Activated CD8-positive, alpha-beta memory T cell treated with anti-CD3 and anti-CD28 coated beads, Interleukin-2, amount 10 ng/mL, durations not matched to agents 7 days and 5 days (primary cell): ENCODE measurements around the gene CNP. TPM values are rescaled to one million over a fixed set of nuclear protein-coding genes. Genes with fewer than 3 reads are reported as not detected.

Experiments used
- ATAC-seq: fragments of 150-1000 bp; cut with Tn5 transposase; one replicate; pipeline ENCODE4 v1.10.0; 2021; ENCODE audit warnings: moderate library complexity
- CTCF ChIA-PET: fragments of 350-600 bp; sonication (Branson Sonifier 250); formaldehyde crosslinking; loops from one replicate; lab custom pipeline; 2021; ENCODE audit warnings: antibody characterized with exemption; lab: Charles Lee
- DNase-seq: peaks from one replicate; pipeline ENCODE4 v3.0.0-alpha.2; 2020
- H3K27ac Mint-ChIP-seq: one replicate; pipeline ENCODE4 v1.8.0; 2021; ENCODE audit warnings: mild to moderate bottlenecking, mixed read lengths
- H3K27me3 Mint-ChIP-seq: one replicate; pipeline ENCODE4 v1.8.0; 2021; ENCODE audit warnings: mixed read lengths
- H3K36me3 Mint-ChIP-seq: one replicate; pipeline ENCODE4 v1.8.0; 2021; ENCODE audit warnings: mild to moderate bottlenecking, mixed read lengths
- H3K4me1 Mint-ChIP-seq: one replicate; pipeline ENCODE4 v1.8.0; 2021; ENCODE audit warnings: mixed read lengths
- H3K4me3 Mint-ChIP-seq: one replicate; pipeline ENCODE4 v1.8.0; 2021; ENCODE audit warnings: mild to moderate bottlenecking, moderate library complexity, mixed read lengths
- H3K9me3 Mint-ChIP-seq: one replicate; pipeline ENCODE4 v1.8.0; 2022; ENCODE audit warnings: low read depth, mixed read lengths
- total RNA-seq, 2 experiments: library from RNA; stranded (reverse); gene quantifications; one replicate each; pipeline ENCODE4 v1.2.3, GENCODE V29; 2021

The CNP gene
- total RNA-seq, 2 experiments from 2014 or later: 98.1 to 112 TPM

- no peak overlapping the region for H3K27ac Mint-ChIP-seq
- ATAC-seq (no peak), DNase-seq (no peak)
- H3K9me3 Mint-ChIP-seq: no peaks in the 10 kb centered on the region
- H3K4me3 Mint-ChIP-seq: no peak overlapping the region
- H3K4me1 Mint-ChIP-seq: no peaks in the 10 kb centered on the region
- no peaks in the 10 kb centered on the region for H3K36me3 Mint-ChIP-seq
- H3K27me3 Mint-ChIP-seq: no peaks in the 10 kb centered on the region
- CTCF ChIA-PET: interaction anchor here (1.1 kb wide), 1 partner anchor 293 kb away, joined by 3 read pairs; no protein-coding TSS in a partner anchor
Observed at GRCh38 chr17:41956522-41956921, 10.1 kb upstream of the CNP start.

GRCh38 chr17:41957031-41957868, 9.3 kb upstream of the CNP start:
- Mint-ChIP-seq H3K27ac (no peak overlapping the region), H3K4me3 (no peak overlapping the region), H3K9me3 (no peaks in the 10 kb centered on the region), H3K27me3 (no peaks in the 10 kb centered on the region), H3K36me3 (no peaks in the 10 kb centered on the region), H3K4me1 (no peaks in the 10 kb centered on the region)
- DNase-seq: no peak
- CTCF ChIA-PET: interaction anchor here (1.2 kb wide), 1 partner anchor 68 kb away, joined by 3 read pairs; no protein-coding TSS in a partner anchor
- ATAC-seq: no peak

GRCh38 chr17:41957869-41958439, 8.6 kb upstream of the CNP start:
- DNase-seq (no peak), ATAC-seq (no peak)
- Mint-ChIP-seq H3K4me3 (no peak overlapping the region), H3K36me3 (no peaks in the 10 kb centered on the region), H3K27me3 (no peaks in the 10 kb centered on the region), H3K27ac (no peak overlapping the region), H3K4me1 (no peaks in the 10 kb centered on the region), H3K9me3 (no peaks in the 10 kb centered on the region)
- CTCF ChIA-PET: interaction anchor here (1.1 to 1.2 kb wide), 2 partner anchors 28 to 68 kb away, joined by 3 read pairs; partner anchors contain the start of gene ODAD4

- ATAC-seq (no peak), DNase-seq (no peak)
- Mint-ChIP-seq H3K27me3 (no peaks in the 10 kb centered on the region), H3K4me3 (no peak overlapping the region), H3K27ac (no peak overlapping the region), H3K9me3 (no peaks in the 10 kb centered on the region), H3K4me1 (no peaks in the 10 kb centered on the region), H3K36me3 (no peaks in the 10 kb centered on the region)
- CTCF ChIA-PET: interaction anchor here (0.8 to 1.4 kb wide), 8 partner anchors 9 to 133 kb away, joined by 3 to 9 read pairs (median 4); partner anchors contain the start of genes DNAJC7 and ODAD4
Observed at GRCh38 chr17:41959030-41959335, 7.6 kb upstream of the CNP start.

- H3K27ac Mint-ChIP-seq: no peak overlapping the region
- H3K36me3 Mint-ChIP-seq: no peaks in the 10 kb centered on the region
- no peaks in the 10 kb centered on the region for H3K27me3 Mint-ChIP-seq
- no peaks in the 10 kb centered on the region for H3K9me3 Mint-ChIP-seq
- no peak overlapping the region for H3K4me3 Mint-ChIP-seq
- DNase-seq: no peak
- peak; percentile 27 for ATAC-seq
- CTCF ChIA-PET: interaction anchor here (0.8 to 1.4 kb wide), 13 partner anchors 9 to 363 kb away, joined by 3 to 9 read pairs (median 3); partner anchors contain the start of genes DNAJC7 and ODAD4
- no peaks in the 10 kb centered on the region for H3K4me1 Mint-ChIP-seq
Observed at GRCh38 chr17:41959336-41960095, 7.1 kb upstream of the CNP start.

GRCh38 chr17:41962111-41962510, 4.5 kb upstream of the CNP start:
- CTCF ChIA-PET: interaction anchor here (0.8 to 8.8 kb wide), 16 partner anchors 8 to 440 kb away, joined by 3 to 87 read pairs (median 6); partner anchors contain the start of genes DHX58, DNAJC7, NKIRAS2 and P3H4
- DNase-seq (no peak), ATAC-seq (no peak)
- H3K9me3 Mint-ChIP-seq: no peaks in the 10 kb centered on the region
- no peak overlapping the region for H3K27ac Mint-ChIP-seq
- no peak overlapping the region for H3K4me3 Mint-ChIP-seq
- peaks cover 11% of the 10 kb centered on the region for H3K4me1 Mint-ChIP-seq
- H3K36me3 Mint-ChIP-seq: no peaks in the 10 kb centered on the region
- no peaks in the 10 kb centered on the region for H3K27me3 Mint-ChIP-seq

GRCh38 chr17:41962768-41963434, 3.7 kb upstream of the CNP start:
- ATAC-seq: peak; percentile 23
- Mint-ChIP-seq H3K27ac (no peak overlapping the region), H3K4me1 (peaks cover 18% of the 10 kb centered on the region), H3K4me3 (no peak overlapping the region), H3K9me3 (no peaks in the 10 kb centered on the region), H3K27me3 (no peaks in the 10 kb centered on the region), H3K36me3 (peaks cover 1% of the 10 kb centered on the region)
- CTCF ChIA-PET: interaction anchor here (0.5 to 8.8 kb wide), 28 partner anchors 9 to 443 kb away, joined by 3 to 87 read pairs (median 4); partner anchors contain the start of genes DHX58, DNAJC7, KAT2A and KCNH4
- DNase-seq: peak; percentile 83

GRCh38 chr17:41965694-41966462, 717 bp upstream of the CNP start:
- Mint-ChIP-seq H3K4me3 (peak overlapping the region; percentile 82), H3K27ac (peak overlapping the region; percentile 87), H3K4me1 (peaks cover 35% of the 10 kb centered on the region), H3K27me3 (no peaks in the 10 kb centered on the region), H3K36me3 (peaks cover 19% of the 10 kb centered on the region), H3K9me3 (no peaks in the 10 kb centered on the region)
- peak; percentile 76 for DNase-seq
- ATAC-seq: peak; percentile 46
- CTCF ChIA-PET: interaction anchor here (0.6 to 8.8 kb wide), 19 partner anchors 11 to 301 kb away, joined by 3 to 87 read pairs (median 4); partner anchors contain the start of genes ACLY, DNAJC7, KAT2A and KCNH4

- Mint-ChIP-seq H3K4me3 (peak overlapping the region; percentile 82), H3K4me1 (peaks cover 38% of the 10 kb centered on the region), H3K9me3 (no peaks in the 10 kb centered on the region), H3K36me3 (peaks cover 25% of the 10 kb centered on the region), H3K27ac (peak overlapping the region; percentile 87), H3K27me3 (no peaks in the 10 kb centered on the region)
- ATAC-seq: peak; percentile 20
- peak; percentile 60 for DNase-seq
- CTCF ChIA-PET: interaction anchor here (0.7 to 8.8 kb wide), 9 partner anchors 8 to 216 kb away, joined by 3 to 87 read pairs (median 4); partner anchors contain the start of genes ACLY, DHX58, DNAJC7 and NKIRAS2
Observed at GRCh38 chr17:41967141-41967920, 736 bp downstream of the CNP start.

- DNase-seq (no peak), ATAC-seq (no peak)
- Mint-ChIP-seq H3K4me1 (peaks cover 40% of the 10 kb centered on the region), H3K9me3 (no peaks in the 10 kb centered on the region), H3K27ac (peak overlapping the region; percentile 83), H3K36me3 (peaks cover 29% of the 10 kb centered on the region), H3K4me3 (peak overlapping the region; percentile 82), H3K27me3 (no peaks in the 10 kb centered on the region)
- CTCF ChIA-PET: interaction anchor here (1.2 to 8.8 kb wide), 3 partner anchors 9 to 50 kb away, joined by 4 to 87 read pairs (median 17); partner anchors contain the start of genes DNAJC7, NKIRAS2 and ODAD4
Observed at GRCh38 chr17:41967921-41968578, 1.5 kb downstream of the CNP start.

- H3K36me3 Mint-ChIP-seq: peaks cover 34% of the 10 kb centered on the region
- H3K4me1 Mint-ChIP-seq: peaks cover 40% of the 10 kb centered on the region
- no peaks in the 10 kb centered on the region for H3K27me3 Mint-ChIP-seq
- H3K27ac Mint-ChIP-seq: peak overlapping the region; percentile 10
- DNase-seq (no peak), ATAC-seq (no peak)
- H3K9me3 Mint-ChIP-seq: no peaks in the 10 kb centered on the region
- CTCF ChIA-PET: interaction anchor here (1.1 to 8.8 kb wide), 3 partner anchors 9 to 133 kb away, joined by 3 to 87 read pairs (median 4); partner anchors contain the start of genes DNAJC7 and NKIRAS2
- H3K4me3 Mint-ChIP-seq: peak overlapping the region; percentile 25
Observed at GRCh38 chr17:41968676-41969075, 2.1 kb downstream of the CNP start.
